Endometrium (tissue), 2 donors: ENCODE data around the gene ATG16L1.
"Not testable (repeated sequence)": the region's sequence is repeated elsewhere in the genome, so short reads cannot be mapped to it uniquely, and the experiment has no call there.

Experiments
- FAIRE-seq: peaks from 2 replicates; lab custom pipeline; 2012; peaks lifted over from hg19 to GRCh38; lab: Jason Lieb, UNC
- donor health status: control.
- donor health status: control.

ATG16L1 gene

DNA sequence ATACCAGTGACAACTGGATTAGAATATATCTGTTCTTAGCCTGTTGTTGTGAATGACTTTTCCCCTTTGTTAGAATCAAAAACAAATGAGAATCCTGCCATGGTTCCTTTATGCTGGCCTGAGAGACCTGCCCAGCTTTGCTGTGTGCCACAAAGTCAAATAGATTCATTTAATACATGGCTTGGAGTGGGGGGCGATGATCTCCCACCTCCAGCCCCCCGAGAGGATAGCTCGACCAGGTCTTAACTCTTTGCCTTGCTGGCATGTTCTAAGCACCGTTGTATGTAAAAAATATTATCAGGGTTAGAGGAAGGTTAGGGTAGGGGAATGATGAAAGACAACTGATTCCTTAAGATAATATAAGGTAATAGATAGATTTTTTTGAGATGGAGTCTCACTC is 80.7 kb downstream of the ATG16L1 start:
- no peak for FAIRE-seq

DNA sequence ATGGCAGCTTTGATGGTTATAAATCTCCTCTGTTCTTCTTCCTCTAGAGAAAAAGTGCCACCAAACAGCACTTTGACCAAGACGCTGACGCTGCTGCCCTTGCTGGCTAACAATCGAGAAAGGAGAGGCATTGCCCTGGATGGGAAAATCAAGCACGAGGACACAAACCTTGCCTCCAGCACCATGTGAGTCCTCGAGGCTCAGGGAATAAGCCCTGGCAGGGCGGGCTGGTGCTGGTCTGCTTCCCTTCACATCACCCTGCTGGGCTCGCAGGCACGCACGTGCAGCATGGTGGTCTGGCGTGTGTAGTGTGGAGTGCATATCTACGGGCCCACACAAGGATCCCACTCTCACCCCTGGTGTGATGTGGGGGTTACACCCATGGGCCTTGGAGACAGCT is 83.4 kb downstream of the ATG16L1 start:
- FAIRE-seq: no peak

DNA sequence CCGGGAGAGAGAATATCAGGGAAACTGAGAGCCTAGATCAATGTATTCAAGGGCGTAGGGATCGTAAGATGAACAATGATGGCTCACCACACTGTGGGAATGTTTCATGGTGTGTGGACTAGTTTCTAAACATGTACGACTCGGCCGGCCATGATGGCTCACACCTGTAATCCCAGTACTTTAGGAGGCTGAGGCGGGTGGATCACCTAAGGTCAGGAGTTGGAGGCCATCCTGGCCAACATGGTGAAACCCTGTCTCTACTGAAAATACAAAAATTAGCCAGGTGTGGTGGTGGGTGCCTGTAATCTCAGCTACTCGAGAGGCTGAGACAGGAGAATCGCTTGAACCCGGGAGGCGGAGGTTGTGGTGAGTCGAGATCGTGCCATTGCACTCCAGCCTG is 84.6 kb downstream of the ATG16L1 start:
- not testable (repeated sequence) for FAIRE-seq

DNA sequence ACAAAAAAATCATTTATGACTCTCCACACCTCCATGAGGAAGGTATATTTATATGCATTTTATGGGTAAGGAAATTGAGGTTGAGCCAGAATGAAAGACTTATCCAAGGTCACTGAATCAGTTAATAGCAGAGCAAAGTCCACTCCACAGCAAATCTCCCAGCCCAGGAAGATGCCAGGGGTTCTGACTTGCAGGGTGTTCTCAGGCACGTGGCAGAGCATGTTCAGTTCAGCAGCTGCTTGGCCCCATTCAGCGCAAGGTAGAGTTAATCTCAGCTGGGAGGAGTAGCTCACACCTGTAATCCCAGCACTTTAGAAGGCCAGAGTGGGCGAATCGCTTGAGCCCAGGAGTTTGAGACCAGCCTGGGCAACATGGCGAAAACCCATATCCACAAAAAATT is 85.1 kb downstream of the ATG16L1 start:
- FAIRE-seq: no peak

DNA sequence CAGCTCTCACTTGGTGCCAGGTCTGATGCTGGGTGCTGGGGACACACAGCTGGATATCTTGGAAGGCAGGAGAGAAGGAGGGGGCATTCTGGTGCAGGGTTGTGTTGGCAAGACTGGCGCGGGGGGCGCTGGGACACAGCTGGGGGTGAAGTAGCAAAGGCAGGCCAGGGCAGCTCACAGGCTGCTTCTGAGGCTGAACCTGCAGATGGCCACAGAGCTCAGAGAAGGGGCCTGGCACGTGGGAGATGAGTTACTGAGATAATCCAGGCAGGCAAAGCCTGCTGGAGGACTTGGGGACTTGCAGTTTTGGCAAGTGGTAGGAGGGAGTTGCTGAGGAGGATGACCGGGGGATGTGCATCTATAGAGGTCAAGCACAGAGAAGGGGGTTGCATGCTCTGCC is 86.6 kb downstream of the ATG16L1 start:
- FAIRE-seq: no peak

DNA sequence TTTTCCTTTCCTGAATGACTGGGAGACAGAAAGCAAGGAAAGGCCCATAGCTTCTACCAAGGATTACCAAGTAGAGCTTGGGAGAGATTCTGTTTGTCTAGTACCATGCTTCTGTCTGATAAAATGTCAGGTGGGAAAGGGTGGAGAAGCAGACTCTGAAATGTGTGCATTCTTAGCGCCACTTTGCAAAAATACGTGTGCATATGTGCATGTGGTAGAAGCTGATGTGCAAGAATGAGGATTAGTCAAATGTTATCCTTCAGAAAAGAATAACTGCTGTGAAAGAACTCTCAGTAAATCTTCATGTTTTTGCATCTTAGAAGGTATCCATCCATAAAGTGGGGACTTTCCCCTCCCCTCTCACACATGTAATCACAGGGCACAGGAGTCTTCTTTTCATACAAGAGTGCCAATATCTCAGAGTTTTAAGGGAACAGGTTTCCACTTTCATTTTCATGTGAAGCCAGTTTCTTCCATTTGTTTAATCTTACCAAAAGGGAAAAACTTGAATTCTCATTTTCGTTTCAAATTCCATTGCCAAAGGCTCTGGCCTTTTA is 87.4 kb downstream of the ATG16L1 start:
- no peak for FAIRE-seq

DNA sequence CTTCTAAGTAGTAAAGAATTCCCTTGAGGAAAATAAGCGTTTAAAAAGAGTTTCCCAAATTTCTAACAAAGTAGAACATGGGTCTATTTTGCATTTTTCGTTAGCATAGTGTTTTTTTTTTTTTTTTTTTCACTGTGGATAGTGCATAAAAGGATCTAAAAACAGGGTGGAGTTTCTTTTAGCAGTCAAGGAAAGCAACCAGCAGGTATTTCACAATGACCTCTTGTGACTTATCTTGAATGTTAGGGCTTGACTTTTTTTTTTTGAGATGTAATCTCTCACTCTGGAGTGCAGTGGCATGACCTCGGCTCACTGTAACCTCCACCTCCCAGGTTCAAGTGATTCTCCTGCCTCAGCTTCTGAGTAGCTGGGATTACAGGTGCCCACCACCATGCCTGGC is 88.0 kb downstream of the ATG16L1 start:
- no peak for FAIRE-seq

DNA sequence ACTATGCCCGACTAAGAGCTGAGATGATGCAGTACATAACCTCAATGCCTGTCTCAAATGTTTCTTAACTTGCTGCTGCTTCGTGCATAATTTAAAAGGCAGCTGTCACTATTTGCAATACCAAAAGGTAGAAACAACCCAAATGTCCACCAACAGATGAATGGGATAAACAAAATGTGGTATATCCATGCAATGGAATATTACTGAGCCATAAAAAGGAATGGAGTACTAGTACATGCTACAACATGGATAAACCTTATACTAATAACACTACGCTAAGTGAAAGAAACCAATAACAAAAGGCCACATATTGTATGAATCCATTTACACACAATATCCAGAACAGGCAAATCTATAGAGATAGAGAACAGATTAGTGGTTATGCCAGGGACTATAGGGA is 89.8 kb downstream of the ATG16L1 start:
- no peak for FAIRE-seq

DNA sequence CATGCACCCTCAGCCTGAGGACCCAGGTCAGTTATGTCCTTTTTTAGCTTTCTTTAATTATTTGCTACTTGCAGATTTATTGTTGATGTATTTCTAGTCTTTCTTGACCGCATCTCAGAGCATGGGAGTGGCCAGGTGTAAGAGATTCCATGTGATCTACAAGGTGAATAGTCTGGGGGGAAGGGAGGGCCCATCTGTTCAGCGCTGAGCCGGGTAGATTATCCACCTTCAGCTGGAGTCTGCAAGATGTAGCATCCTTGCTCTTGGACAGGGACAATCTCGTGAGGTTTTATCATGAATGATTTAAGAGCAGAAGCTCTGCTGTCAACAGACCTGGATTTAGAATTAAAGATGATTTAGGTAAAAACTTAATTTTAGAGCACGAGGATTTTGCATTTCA is 90.8 kb downstream of the ATG16L1 start:
- FAIRE-seq: no peak

DNA sequence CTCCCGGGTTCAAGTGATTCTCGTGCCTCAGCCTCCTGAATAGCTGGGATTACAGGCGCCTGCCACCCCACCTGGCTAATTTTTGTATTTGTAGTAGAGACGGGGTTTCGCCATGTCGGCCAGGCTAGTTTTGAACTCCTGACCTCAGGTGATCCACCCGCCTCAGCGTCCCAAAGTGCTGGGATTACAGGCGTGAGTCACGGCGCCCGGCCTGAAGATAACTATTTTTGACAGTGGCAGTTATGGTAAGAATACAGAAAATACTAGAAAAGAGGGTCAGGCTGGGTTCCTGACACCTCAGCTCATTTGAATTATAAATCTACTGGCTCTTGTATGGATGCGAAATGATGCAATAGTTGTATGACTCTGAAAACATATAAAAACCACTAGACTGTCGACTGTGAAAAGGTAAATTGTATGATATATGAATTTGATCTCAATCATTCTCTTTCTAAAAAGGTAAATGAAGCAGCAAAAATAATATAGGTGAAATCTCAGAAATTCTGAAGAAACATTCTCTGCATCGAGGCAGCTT is 91.8 kb downstream of the ATG16L1 start:
- FAIRE-seq: no peak
